GM12878 (cell line): ENCODE results near the gene MESP2. TPM values are rescaled to one million over a fixed set of nuclear protein-coding genes. Genes with fewer than 3 reads are reported as not detected.

Experiments used
- ATAC-seq: fragments of 200-7000 bp; cut with Tn5 transposase; 3 replicates; pipeline ENCODE4 v1.9.1; 2020; ENCODE audit warnings: mild to moderate bottlenecking, moderate library complexity
- BruUV-seq: library from RNA; stranded (reverse); fragments of 400-500 nt; replicated peaks from 2 replicates; lab custom pipeline; 2021; lab: Mats Ljungman, UMichigan
- CTCF ChIA-PET: fragments of 300-600 bp; sonication (Branson Sonifier 250); formaldehyde crosslinking; extraction: SDS; loops from one replicate; lab custom pipeline; 2021; ENCODE audit warnings: inconsistent platforms; lab: Yijun Ruan, JAX
- POLR2A ChIA-PET: fragments of 350-600 bp; formaldehyde crosslinking; extraction: SDS; loops from one replicate; lab custom pipeline; 2021; ENCODE audit warnings: inconsistent platforms; lab: Charles Lee
- RAD21 ChIA-PET: fragments of 300-600 bp; sonication (Branson Sonifier 250); formaldehyde crosslinking; loops from one replicate; lab custom pipeline; 2023; ENCODE audit warnings: antibody characterized with exemption; ENCODE audit not compliant: unreplicated experiment; lab: Charles Lee
- SMC1A ChIA-PET: fragments of 300-600 bp; sonication (Branson Sonifier 250); formaldehyde crosslinking; loops from one replicate; lab custom pipeline; 2023; ENCODE audit not compliant: unreplicated experiment, uncharacterized antibody; lab: Charles Lee
- DNase-seq: peaks from one replicate; pipeline ENCODE4 v3.0.0-alpha.2; 2011; ENCODE audit warnings: low read depth, low spot score
- FAIRE-seq: peaks from 3 replicates; lab custom pipeline; 2011; peaks lifted over from hg19 to GRCh38; lab: Jason Lieb, UNC
- H2AFZ ChIP-seq: 2 replicates; pipeline ENCODE4 v1.6.0; 2011; ENCODE audit warnings: low read depth, low read length, control low read depth; ENCODE audit not compliant: control insufficient read depth
- H3K27ac ChIP-seq: 2 replicates; pipeline ENCODE4 v1.5.1; 2011; ENCODE audit warnings: control low read depth; ENCODE audit not compliant: control insufficient read depth, insufficient read depth
- H3K27me3 ChIP-seq, 2 experiments: replicated peaks in 1 of 2; 2 replicates each; pipeline versions ENCODE4 v1.6.0 to v1.6.1; 2011; ENCODE audit warnings: low read length in 1 of 2; ENCODE audit not compliant: control insufficient read depth in 2 of 2, insufficient read depth in 2 of 2
- H3K36me3 ChIP-seq, 2 experiments: 2 replicates each; pipeline ENCODE4 v1.5.1; 2011; ENCODE audit warnings: low read length in 1 of 2; ENCODE audit not compliant: control insufficient read depth in 2 of 2, insufficient read depth in 2 of 2
- H3K4me1 ChIP-seq: 2 replicates; pipeline ENCODE4 v1.6.1; 2011; ENCODE audit warnings: mild to moderate bottlenecking, low read length, moderate library complexity, mixed read lengths; ENCODE audit not compliant: control insufficient read depth, insufficient read depth
- H3K4me2 ChIP-seq: 2 replicates; pipeline ENCODE4 v1.6.0; 2011; ENCODE audit warnings: control low read depth; ENCODE audit not compliant: control insufficient read depth, insufficient read depth
- H3K4me3 ChIP-seq: fragments of 200-600 bp; sonication (generic); 2 replicates; pipeline ENCODE4 v1.5.1; 2016
- H3K79me2 ChIP-seq: 2 replicates; pipeline ENCODE4 v1.6.0; 2011; ENCODE audit warnings: low read length; ENCODE audit not compliant: control insufficient read depth, insufficient read depth
- H3K9ac ChIP-seq: 2 replicates; pipeline ENCODE4 v1.8.0; 2011; ENCODE audit warnings: low read length, control low read depth, mixed read lengths; ENCODE audit not compliant: control insufficient read depth, insufficient read depth
- H3K9me3 ChIP-seq: replicated peaks from 3 replicates; pipeline ENCODE4 v1.5.1; 2011; ENCODE audit warnings: mild to moderate bottlenecking, low read length; ENCODE audit not compliant: control insufficient read depth, insufficient read depth
- H4K20me1 ChIP-seq: 2 replicates; pipeline ENCODE4 v1.6.0; 2011; ENCODE audit not compliant: control insufficient read depth, insufficient read depth
- ATF3 ChIP-seq: IDR thresholded peaks from 2 replicates; pipeline ENCODE4 v1.6.1; 2011; ENCODE audit warnings: low read depth, mild to moderate bottlenecking, low read length, moderate library complexity, borderline replicate concordance; ENCODE audit errors: extremely low read depth
- BACH1 ChIP-seq: fragments of 450-650 bp; IDR thresholded peaks from 2 replicates; pipeline ENCODE4 v1.6.1; 2017; ENCODE audit warnings: mild to moderate bottlenecking, borderline replicate concordance
- BCL11A ChIP-seq: IDR thresholded peaks from 2 replicates; pipeline ENCODE4 v1.6.1; 2011; ENCODE audit warnings: low read depth, low read length
- E2F8 ChIP-seq: fragments of 450-650 bp; IDR thresholded peaks from 2 replicates; pipeline ENCODE4 v1.6.1; 2018; ENCODE audit warnings: mild to moderate bottlenecking, low read depth, moderate library complexity; ENCODE audit not compliant: partially characterized antibody
- PRDM15 ChIP-seq: fragments of 450-650 bp; formaldehyde crosslinking; IDR thresholded peaks from 2 replicates; pipeline ENCODE4 v1.4.0; 2020; ENCODE audit warnings: mild to moderate bottlenecking, moderate library complexity
- SIN3A ChIP-seq: IDR thresholded peaks from 2 replicates; pipeline ENCODE4 v1.6.1; 2012; ENCODE audit warnings: low read depth, low read length, improper control_type of control experiment
- WGBS: methylation state at CpG from one replicate; pipeline ENCODE4 v1.1.6; 2016; ENCODE audit warnings: low lambda C conversion rate; ENCODE audit not compliant: insufficient replicate concordance, insufficient coverage; ENCODE audit errors: missing lambda C conversion rate; 5-methylcytosine and 5-hydroxymethylcytosine counted together
- in situ Hi-C: fragments of 300-500 bp; cut with MboI; formaldehyde crosslinking; loops from 9 replicates; pipeline ENCODE4 v1.14.3; 2018; ENCODE audit warnings: mixed read lengths
- intact Hi-C: fragments of 100-400 bp; cut with micrococcal nuclease; formaldehyde crosslinking; loops from one replicate; pipeline ENCODE4 v1.14.2; 2022; ENCODE audit not compliant: unreplicated experiment
- polyA plus RNA-seq, 11 experiments: library from polyadenylated mRNA; depleted of rRNA in 4 of 11; unstranded in 6 of 11; stranded (reverse) in 5 of 11; fragments of >200 nt; fragmentation: Nextera tagmentation in 4 of 11; fragmentation: Illumina TruSeq in 1 of 11; extraction: Ambion mirVana in 4 of 11; extraction: Trizol in 1 of 11; gene quantifications; 1 replicate in 1 of 11; 2 replicates in 10 of 11; pipeline versions ENCODE4 v1.2.1 to v1.2.3, GENCODE V29; 2011 to 2016; ENCODE audit warnings: inconsistent platforms in 2 of 11, missing spikeins in 2 of 11, low read depth in 1 of 11
- total RNA-seq, 4 experiments: library from RNA; depleted of rRNA in 3 of 4; stranded (reverse); fragments of >200 nt in 3 of 4; fragmentation: Illumina TruSeq in 1 of 4; extraction: Trizol in 1 of 4; gene quantifications; 2 replicates each; pipeline versions ENCODE4 v1.2.1 to v1.2.3, GENCODE V29; 2013 to 2021

Gene MESP2
- total and polyA plus RNA-seq, 10 of the 15 experiments (the other 5 are each of a cell fraction or from before 2014, with no cell fraction given), result 0.04 TPM; not detected in 9

GRCh38 chr15:89765694-89766093 is 10.4 kb upstream of the MESP2 start:
- Histone ChIP-seq H3K4me1 (peaks cover 8% of the 10 kb centered on the region), H3K9me3 (no peaks in the 10 kb centered on the region), H2AFZ (no peak overlapping the region), H3K4me2 (no peak overlapping the region), H4K20me1 (no peaks in the 10 kb centered on the region), H3K79me2 (no peaks in the 10 kb centered on the region), H3K27ac (no peak overlapping the region), H3K9ac (no peak overlapping the region), H3K27me3 (no peaks in the 10 kb centered on the region), H3K36me3 (no peaks in the 10 kb centered on the region), H3K4me3 (no peak overlapping the region)
- in situ Hi-C loops (no loop called here), intact Hi-C loops (loop anchor here (10.0 kb wide), 1 partner anchor 319 kb away; no protein-coding TSS in a partner anchor)
- RAD21 ChIA-PET, result no interaction called here
- no peak for DNase-seq
- ATAC-seq, result no peak
- CTCF ChIA-PET, result no interaction called here
- POLR2A ChIA-PET, result no interaction called here
- WGBS, result 100% methylated on average over 1 of the region's 1 CpG
- TF ChIP-seq ATF3, result no peak
- TF ChIP-seq BACH1, result no peak
- no peak for TF ChIP-seq BCL11A
- no peak for TF ChIP-seq PRDM15
- TF ChIP-seq E2F8, result no peak
- TF ChIP-seq SIN3A, result no peak
- no peak for FAIRE-seq
- SMC1A ChIA-PET, result interaction anchor here (0.8 to 1.0 kb wide), 2 partner anchors 109 kb away, joined by 3 read pairs; no protein-coding TSS in a partner anchor
- no TSS peak for BruUV-seq
